Immature natural killer cell (primary cell): ENCODE data around the gene MEGF6. TPM values are rescaled to one million over a fixed set of nuclear protein-coding genes. Genes with fewer than 3 reads are reported as not detected.

Source experiments
- DNase-seq, 3 donors: peaks; one replicate each; pipeline ENCODE4 v3.0.0; 2022; ENCODE audit warnings: mixed read lengths in 1 of 3
- H3K27ac Mint-ChIP-seq, 6 donors: one replicate each; pipeline ENCODE4 v1.8.0; 2020; ENCODE audit warnings: mixed read lengths in 6 of 6, mild to moderate bottlenecking in 5 of 6, inconsistent platforms in 4 of 6, moderate library complexity in 3 of 6
- H3K27me3 Mint-ChIP-seq, 3 donors: one replicate each; pipeline ENCODE4 v1.8.0; 2020 to 2021; ENCODE audit warnings: low read depth in 3 of 3, mild to moderate bottlenecking in 3 of 3, mixed read lengths in 3 of 3, moderate library complexity in 3 of 3, inconsistent platforms in 1 of 3
- H3K36me3 Mint-ChIP-seq, 3 donors: one replicate each; pipeline ENCODE4 v1.8.0; 2020; ENCODE audit warnings: mixed read lengths in 3 of 3, inconsistent platforms in 2 of 3, mild to moderate bottlenecking in 2 of 3
- H3K4me1 Mint-ChIP-seq, 2 donors: one replicate each; pipeline ENCODE4 v1.8.0; 2020; ENCODE audit warnings: inconsistent platforms in 2 of 2, mild to moderate bottlenecking in 2 of 2, mixed read lengths in 2 of 2, moderate library complexity in 1 of 2
- H3K4me3 Mint-ChIP-seq, 5 donors: one replicate each; pipeline ENCODE4 v1.8.0; 2020; ENCODE audit warnings: mild to moderate bottlenecking in 5 of 5, mixed read lengths in 5 of 5, inconsistent platforms in 3 of 5, moderate library complexity in 3 of 5
- H3K9me3 Mint-ChIP-seq, 6 donors: one replicate each; pipeline ENCODE4 v1.8.0; 2020; ENCODE audit warnings: mild to moderate bottlenecking in 6 of 6, mixed read lengths in 6 of 6, inconsistent platforms in 4 of 6, moderate library complexity in 3 of 6
- polyA plus RNA-seq, 3 donors: library from polyadenylated mRNA; unstranded; fragments of 300-500 nt; fragmentation: Illumina TruSeq; gene quantifications; one replicate each; pipeline ENCODE4 v1.2.3, GENCODE V29; 2021

Gene MEGF6
- polyA plus RNA-seq, 3 donors from 2014 or later: 0.08 TPM; not detected in 2

- Mint-ChIP-seq H3K27me3 (no peaks in the 10 kb centered on the region), H3K4me3 (no peak overlapping the region), H3K27ac (no peak overlapping the region), H3K36me3 (no peaks in the 10 kb centered on the region), H3K4me1 (no peaks in the 10 kb centered on the region), H3K9me3 (no peaks in the 10 kb centered on the region)
- DNase-seq: no peak
Observed at GRCh38 chr1:3546048-3546384, 65.3 kb downstream of the MEGF6 start.

DNA sequence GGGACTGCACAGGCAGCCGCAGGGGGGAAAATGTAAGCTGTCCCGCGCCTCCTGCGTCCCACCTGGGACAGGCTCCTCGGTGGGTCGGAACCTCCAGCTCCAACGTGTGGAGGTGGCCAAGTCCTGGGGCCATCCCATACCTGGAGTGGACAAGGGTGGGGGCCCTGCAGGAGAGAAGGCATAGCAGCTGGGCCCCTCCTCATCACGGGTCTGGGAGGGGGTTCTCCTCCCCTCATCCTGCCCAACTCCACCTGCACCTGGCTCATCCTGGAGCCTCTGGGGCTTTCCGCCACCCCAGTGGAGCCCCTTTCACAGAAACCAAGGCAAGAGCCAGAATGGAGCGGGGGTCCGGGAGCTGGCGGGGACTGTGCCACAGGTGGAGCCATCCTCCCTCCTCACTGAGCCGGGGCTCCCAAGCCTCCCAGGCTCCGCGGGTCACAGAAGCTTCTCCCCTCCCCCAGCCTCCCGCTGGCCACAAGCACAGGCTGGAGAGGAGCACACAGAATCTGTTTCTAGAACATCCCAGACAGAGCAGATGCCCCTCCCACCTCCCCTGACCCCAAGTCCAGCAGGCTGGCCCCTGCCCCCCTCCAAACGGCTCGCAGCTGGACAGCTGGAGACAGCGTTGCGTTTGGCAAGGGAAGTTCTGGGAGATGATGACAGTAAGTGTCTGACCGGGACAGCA is 65.8 kb downstream of the MEGF6 start:
- no peak for DNase-seq
- H3K27me3 Mint-ChIP-seq: no peaks in the 10 kb centered on the region
- no peak overlapping the region for H3K27ac Mint-ChIP-seq
- no peak overlapping the region for H3K4me3 Mint-ChIP-seq
- H3K4me1 Mint-ChIP-seq: no peaks in the 10 kb centered on the region
- no peaks in the 10 kb centered on the region for H3K36me3 Mint-ChIP-seq
- H3K9me3 Mint-ChIP-seq: no peaks in the 10 kb centered on the region

GRCh38 chr1:3544040-3544977 is 67.0 kb downstream of the MEGF6 start:
- Mint-ChIP-seq H3K4me1 (no peaks in the 10 kb centered on the region), H3K27me3 (no peaks in the 10 kb centered on the region), H3K9me3 (no peaks in the 10 kb centered on the region), H3K27ac (no peak overlapping the region), H3K4me3 (no peak overlapping the region), H3K36me3 (no peaks in the 10 kb centered on the region)
- no peak for DNase-seq

GRCh38 chr1:3543076-3544039 is 68.0 kb downstream of the MEGF6 start:
- Mint-ChIP-seq H3K4me1 (no peaks in the 10 kb centered on the region), H3K9me3 (no peaks in the 10 kb centered on the region), H3K36me3 (no peaks in the 10 kb centered on the region)

DNA sequence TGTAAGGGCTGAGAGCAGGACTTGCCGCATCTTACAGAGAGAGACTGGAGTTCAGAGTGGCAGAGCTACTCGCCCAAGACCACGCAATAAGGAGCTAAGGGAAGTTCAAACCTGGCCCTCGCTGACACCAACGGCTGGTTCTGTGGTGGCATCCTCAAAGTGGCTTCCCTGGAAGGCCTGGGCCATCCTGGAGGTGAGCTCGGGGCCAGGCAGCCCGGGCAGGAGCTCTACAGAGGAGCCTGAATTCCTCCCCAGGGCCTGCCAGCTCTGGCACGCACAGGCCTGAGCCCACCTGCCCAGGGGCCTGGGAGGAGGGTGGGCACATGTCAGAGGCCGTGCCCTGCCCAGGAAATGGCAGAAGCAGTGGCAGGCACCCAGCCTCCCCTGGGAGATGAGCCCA is 68.6 kb downstream of the MEGF6 start:
- Mint-ChIP-seq H3K27me3 (no peaks in the 10 kb centered on the region), H3K27ac (no peak overlapping the region), H3K4me1 (no peaks in the 10 kb centered on the region), H3K36me3 (no peaks in the 10 kb centered on the region), H3K4me3 (no peak overlapping the region), H3K9me3 (no peaks in the 10 kb centered on the region)
- no peak for DNase-seq

More at GRCh38 chr1:3543076-3544039, 68.0 kb downstream of the MEGF6 start:
- Mint-ChIP-seq H3K4me3 (no peak overlapping the region), H3K27me3 (no peaks in the 10 kb centered on the region), H3K27ac (no peak overlapping the region)
- no peak for DNase-seq

GRCh38 chr1:3541936-3542335 is 69.4 kb downstream of the MEGF6 start:
- Mint-ChIP-seq H3K36me3 (no peaks in the 10 kb centered on the region), H3K4me1 (no peaks in the 10 kb centered on the region), H3K27me3 (no peaks in the 10 kb centered on the region), H3K4me3 (no peak overlapping the region), H3K27ac (no peak overlapping the region), H3K9me3 (no peaks in the 10 kb centered on the region)
- DNase-seq: no peak

DNA sequence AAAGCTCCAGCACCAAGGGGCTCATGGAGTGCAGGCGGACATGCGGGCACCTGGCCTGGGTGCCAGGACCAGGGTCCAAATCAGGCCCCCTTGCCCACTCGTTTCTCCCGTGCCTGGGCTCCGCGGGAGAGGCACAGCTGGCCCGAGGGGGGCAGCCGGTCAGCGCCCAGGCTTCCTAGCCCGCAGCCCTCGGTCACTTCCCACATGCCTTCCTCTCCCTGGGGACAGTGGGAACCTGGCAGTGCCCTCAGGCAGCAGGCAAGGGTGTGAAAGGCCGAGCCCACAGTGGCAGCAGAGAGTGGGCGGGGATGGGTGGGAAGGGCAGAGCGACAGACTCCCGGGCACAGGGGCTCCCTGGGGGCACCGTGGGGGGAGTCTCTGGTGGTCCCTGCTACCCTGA is 69.8 kb downstream of the MEGF6 start:
- Mint-ChIP-seq H3K4me1 (no peaks in the 10 kb centered on the region), H3K27me3 (no peaks in the 10 kb centered on the region), H3K27ac (no peak overlapping the region), H3K36me3 (no peaks in the 10 kb centered on the region), H3K4me3 (no peak overlapping the region), H3K9me3 (no peaks in the 10 kb centered on the region)
- no peak for DNase-seq

- Mint-ChIP-seq H3K4me3 (no peak overlapping the region), H3K27ac (no peak overlapping the region), H3K9me3 (no peaks in the 10 kb centered on the region), H3K27me3 (no peaks in the 10 kb centered on the region), H3K36me3 (no peaks in the 10 kb centered on the region), H3K4me1 (no peaks in the 10 kb centered on the region)
- no peak for DNase-seq
Observed at GRCh38 chr1:3540876-3541275, 70.4 kb downstream of the MEGF6 start.

- Mint-ChIP-seq H3K4me3 (no peak overlapping the region), H3K27me3 (no peaks in the 10 kb centered on the region), H3K4me1 (no peaks in the 10 kb centered on the region), H3K27ac (no peak overlapping the region), H3K36me3 (no peaks in the 10 kb centered on the region), H3K9me3 (no peaks in the 10 kb centered on the region)
- no peak for DNase-seq
Observed at GRCh38 chr1:3539707-3540425, 71.4 kb downstream of the MEGF6 start.

- no peak for DNase-seq
- Mint-ChIP-seq H3K4me3 (peak overlapping the region in 1 of 5 donors; percentile 21), H3K27ac (no peak overlapping the region), H3K9me3 (no peaks in the 10 kb centered on the region), H3K36me3 (no peaks in the 10 kb centered on the region), H3K4me1 (no peaks in the 10 kb centered on the region), H3K27me3 (no peaks in the 10 kb centered on the region)
Observed at GRCh38 chr1:3537359-3537758, 73.9 kb downstream of the MEGF6 start.

DNA sequence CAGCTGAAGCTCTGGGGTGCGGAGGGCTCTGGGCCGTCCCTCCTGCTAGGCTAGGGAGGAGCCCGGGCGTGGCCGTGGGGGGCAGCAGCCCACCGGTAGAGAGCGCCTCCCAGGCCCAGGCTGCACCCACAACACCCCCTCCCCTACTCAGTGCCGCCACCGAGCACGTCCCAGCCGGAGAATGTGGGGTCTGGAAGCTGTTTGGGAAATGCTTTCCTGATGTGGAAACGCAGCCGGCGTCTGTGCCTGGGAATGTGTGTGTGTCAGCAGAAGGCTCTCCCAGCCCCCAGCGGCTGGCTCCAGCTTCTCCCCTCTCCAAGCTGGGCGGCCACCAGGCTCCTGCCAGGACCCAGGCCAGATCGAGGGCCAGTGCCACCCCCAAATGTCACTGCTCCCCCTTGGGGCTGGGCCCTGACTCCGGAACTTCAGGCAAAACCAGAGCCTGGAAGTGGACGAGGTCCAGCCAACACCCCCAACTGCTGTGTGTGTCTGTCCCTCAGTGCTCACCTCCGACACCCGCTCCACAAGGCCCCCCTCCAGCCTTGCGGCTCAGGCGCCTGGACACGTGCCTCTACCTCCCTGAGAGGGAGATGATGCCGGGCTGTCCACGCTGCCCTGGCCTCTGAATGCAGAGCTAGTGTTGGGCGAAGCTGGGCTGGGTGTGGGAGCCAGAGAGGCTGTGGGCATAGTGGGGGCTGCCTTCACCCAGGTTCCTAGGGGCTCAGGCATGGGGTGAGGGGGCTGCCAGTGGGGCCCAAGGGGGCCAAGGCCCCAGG is 74.7 kb downstream of the MEGF6 start:
- Mint-ChIP-seq H3K36me3 (no peaks in the 10 kb centered on the region), H3K4me1 (no peaks in the 10 kb centered on the region), H3K9me3 (no peaks in the 10 kb centered on the region), H3K4me3 (no peak overlapping the region), H3K27me3 (no peaks in the 10 kb centered on the region), H3K27ac (no peak overlapping the region)
- DNase-seq: no peak

DNA sequence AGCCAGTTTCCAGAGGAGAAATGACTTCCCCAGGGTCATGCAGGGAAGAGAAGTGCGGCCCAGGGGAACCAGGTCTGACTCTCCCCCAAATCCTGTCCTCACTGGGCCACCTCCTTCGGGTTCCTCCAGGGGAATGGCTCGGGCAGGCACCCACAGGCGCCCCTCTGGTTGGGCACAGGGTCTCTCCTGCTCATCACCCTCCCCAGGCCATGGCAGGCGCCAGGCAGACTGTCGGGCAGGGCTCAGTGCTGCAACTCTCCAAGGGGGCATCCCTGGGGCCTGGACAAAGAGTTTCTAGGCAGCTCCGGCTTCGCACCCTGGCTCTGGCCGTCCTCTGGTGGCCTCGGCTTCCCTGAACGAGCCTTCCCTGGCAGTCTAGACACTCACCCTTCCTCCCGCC is 75.6 kb downstream of the MEGF6 start:
- Mint-ChIP-seq H3K27me3 (peaks cover 0 to 2% (median 0%) of the 10 kb centered on the region in 3 donors), H3K27ac (no peak overlapping the region), H3K4me3 (no peak overlapping the region), H3K36me3 (no peaks in the 10 kb centered on the region), H3K9me3 (no peaks in the 10 kb centered on the region), H3K4me1 (no peaks in the 10 kb centered on the region)
- DNase-seq: no peak
